ENCODE measurements around the gene SYNDIG1. TPM values are rescaled to one million over a fixed set of nuclear protein-coding genes. Genes with fewer than 3 reads are reported as not detected.

SYNDIG1 gene
- total RNA-seq, 2 donors from 2014 or later, result 0.78 TPM; not detected in 1

GRCh38 chr20:24701027-24701426 is 231.6 kb downstream of the SYNDIG1 start:
- DNase-seq (no peak), ATAC-seq (no peak)
- no peaks in the 10 kb centered on the region for H3K9me3 ChIP-seq
- H3K27ac ChIP-seq, result no peak overlapping the region
- no peaks in the 10 kb centered on the region for H3K4me1 ChIP-seq
- no peak for TF ChIP-seq POLR2A (IDR thresholded peaks at IDR 0.05)
- no peak for TF ChIP-seq CTCF (IDR thresholded peaks at IDR 0.05)
- H3K4me3 ChIP-seq, result no peak overlapping the region
- H3K27me3 ChIP-seq, result no peaks in the 10 kb centered on the region
- intact Hi-C loops (cut with DNase I), result loop anchor here (10.0 kb wide), 1 partner anchor 66 kb away; no protein-coding TSS in a partner anchor
- 79 to 86% methylated on average over 5 to 6 of the region's 6 CpGs for WGBS, 2 donors
- H3K36me3 ChIP-seq (replicated peaks in 1 of 2; ENCODE audit: insufficient read depth in 1 of 2, low read depth in 2 of 2), result no peaks in the 10 kb centered on the region

- no peak overlapping the region for H3K27ac ChIP-seq
- no peaks in the 10 kb centered on the region for H3K27me3 ChIP-seq
- WGBS, 2 donors, result 62 to 63% methylated on average over 6 of the region's 6 CpGs
- H3K4me3 ChIP-seq, result no peak overlapping the region
- no peaks in the 10 kb centered on the region for H3K4me1 ChIP-seq
- H3K36me3 ChIP-seq (replicated peaks in 1 of 2; ENCODE audit: insufficient read depth in 1 of 2, low read depth in 2 of 2), result no peaks in the 10 kb centered on the region
- intact Hi-C loops (cut with DNase I), result loop anchor here (10.0 kb wide), 1 partner anchor 67 kb away; no protein-coding TSS in a partner anchor
- no peak for DNase-seq
- no peaks in the 10 kb centered on the region for H3K9me3 ChIP-seq
- no peak for TF ChIP-seq POLR2A (IDR thresholded peaks at IDR 0.05)
- TF ChIP-seq CTCF (IDR thresholded peaks at IDR 0.05), result no peak
- ATAC-seq, result no peak
Measured at GRCh38 chr20:24701668-24702067, 232.2 kb downstream of the SYNDIG1 start.

- no peaks in the 10 kb centered on the region for H3K36me3 ChIP-seq (replicated peaks in 1 of 2; ENCODE audit: insufficient read depth in 1 of 2, low read depth in 2 of 2)
- ATAC-seq (no peak), DNase-seq (no peak)
- intact Hi-C loops (cut with DNase I), result loop anchor here (10.0 kb wide), 1 partner anchor 68 kb away; no protein-coding TSS in a partner anchor
- WGBS, 2 donors, result 73 to 87% methylated on average over 16 of the region's 16 CpGs
- no peak overlapping the region for H3K4me3 ChIP-seq
- TF ChIP-seq CTCF (IDR thresholded peaks at IDR 0.05) (no peak), POLR2A (IDR thresholded peaks at IDR 0.05) (no peak)
- H3K27ac ChIP-seq, result no peak overlapping the region
- H3K27me3 ChIP-seq, result no peaks in the 10 kb centered on the region
- no peaks in the 10 kb centered on the region for H3K4me1 ChIP-seq
- H3K9me3 ChIP-seq, result no peaks in the 10 kb centered on the region
Measured at GRCh38 chr20:24702501-24703283, 233.3 kb downstream of the SYNDIG1 start.

GRCh38 chr20:24703284-24703610 is 233.8 kb downstream of the SYNDIG1 start:
- ATAC-seq (no peak), DNase-seq (no peak)
- intact Hi-C loops (cut with DNase I), result loop anchor here (10.0 kb wide), 1 partner anchor 68 kb away; no protein-coding TSS in a partner anchor
- no peaks in the 10 kb centered on the region for H3K9me3 ChIP-seq
- TF ChIP-seq POLR2A (IDR thresholded peaks at IDR 0.05) (no peak), CTCF (IDR thresholded peaks at IDR 0.05) (no peak)
- H3K4me1 ChIP-seq, result no peaks in the 10 kb centered on the region
- no peaks in the 10 kb centered on the region for H3K36me3 ChIP-seq (replicated peaks in 1 of 2; ENCODE audit: insufficient read depth in 1 of 2, low read depth in 2 of 2)
- 83 to 91% methylated on average over 2 to 9 of the region's 9 CpGs for WGBS, 2 donors
- H3K27me3 ChIP-seq, result no peaks in the 10 kb centered on the region
- H3K27ac ChIP-seq, result no peak overlapping the region
- no peak overlapping the region for H3K4me3 ChIP-seq

GRCh38 chr20:24704899-24705298 is 235.5 kb downstream of the SYNDIG1 start:
- Histone ChIP-seq H3K4me3 (no peak overlapping the region), H3K4me1 (no peaks in the 10 kb centered on the region), H3K27me3 (no peaks in the 10 kb centered on the region), H3K27ac (no peak overlapping the region), H3K36me3 (replicated peaks in 1 of 2; ENCODE audit: insufficient read depth in 1 of 2, low read depth in 2 of 2) (no peaks in the 10 kb centered on the region), H3K9me3 (no peaks in the 10 kb centered on the region)
- WGBS, 2 donors, result 83 to 92% methylated on average over 3 of the region's 3 CpGs
- ATAC-seq, result no peak
- DNase-seq, result no peak
- intact Hi-C loops (cut with DNase I), result loop anchor here (10.0 kb wide), 1 partner anchor 70 kb away; no protein-coding TSS in a partner anchor
- TF ChIP-seq POLR2A (IDR thresholded peaks at IDR 0.05) (no peak), CTCF (IDR thresholded peaks at IDR 0.05) (no peak)

All from body of pancreas (tissue), 4 donors.